Astrocyte of the spinal cord (primary cell): ENCODE results near the gene AKT3.

Experiments used
- DNase-seq: peaks from one replicate; pipeline ENCODE4 v3.0.0; 2011; ENCODE audit warnings: low read depth, low spot score
- H3K4me3 ChIP-seq: 2 replicates; pipeline ENCODE4 v1.5.1; 2011; ENCODE audit warnings: low read depth, mild to moderate bottlenecking, low read length, moderate library complexity
- in situ Hi-C: cut with HindIII; loops from 2 replicates; pipeline ENCODE4 v1.10.0; 2017; ENCODE audit warnings: low sequenced_read_pairs
- TF ChIP-seq, protein P1 (sequence below): IDR thresholded peaks from 2 replicates; pipeline ENCODE4 v1.5.1; 2012; ENCODE audit warnings: low read depth, mild to moderate bottlenecking, low read length, inconsistent platforms

The AKT3 gene

DNA sequence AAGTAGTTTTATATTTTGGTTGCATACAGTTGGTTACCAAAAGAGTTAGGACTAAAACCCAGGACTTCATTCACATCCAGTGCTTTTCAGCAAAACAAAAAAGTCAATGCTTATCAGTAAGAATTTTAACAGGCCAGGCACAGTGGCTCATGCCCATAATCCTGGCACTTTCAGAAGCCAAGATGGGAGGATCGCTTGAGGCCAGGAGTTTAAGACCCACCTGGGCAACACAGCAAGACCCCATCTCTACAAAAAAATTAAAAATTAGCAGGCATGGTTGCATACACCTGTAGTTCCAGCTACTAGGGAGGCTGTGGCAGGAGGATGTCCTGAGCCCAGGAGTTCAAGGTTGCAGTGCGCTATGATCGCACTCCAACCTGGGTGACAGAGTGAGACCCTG is 47.3 kb downstream of the AKT3 start:
- TF ChIP-seq, protein P1, sequence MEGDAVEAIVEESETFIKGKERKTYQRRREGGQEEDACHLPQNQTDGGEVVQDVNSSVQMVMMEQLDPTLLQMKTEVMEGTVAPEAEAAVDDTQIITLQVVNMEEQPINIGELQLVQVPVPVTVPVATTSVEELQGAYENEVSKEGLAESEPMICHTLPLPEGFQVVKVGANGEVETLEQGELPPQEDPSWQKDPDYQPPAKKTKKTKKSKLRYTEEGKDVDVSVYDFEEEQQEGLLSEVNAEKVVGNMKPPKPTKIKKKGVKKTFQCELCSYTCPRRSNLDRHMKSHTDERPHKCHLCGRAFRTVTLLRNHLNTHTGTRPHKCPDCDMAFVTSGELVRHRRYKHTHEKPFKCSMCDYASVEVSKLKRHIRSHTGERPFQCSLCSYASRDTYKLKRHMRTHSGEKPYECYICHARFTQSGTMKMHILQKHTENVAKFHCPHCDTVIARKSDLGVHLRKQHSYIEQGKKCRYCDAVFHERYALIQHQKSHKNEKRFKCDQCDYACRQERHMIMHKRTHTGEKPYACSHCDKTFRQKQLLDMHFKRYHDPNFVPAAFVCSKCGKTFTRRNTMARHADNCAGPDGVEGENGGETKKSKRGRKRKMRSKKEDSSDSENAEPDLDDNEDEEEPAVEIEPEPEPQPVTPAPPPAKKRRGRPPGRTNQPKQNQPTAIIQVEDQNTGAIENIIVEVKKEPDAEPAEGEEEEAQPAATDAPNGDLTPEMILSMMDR, result no peak
- in situ Hi-C loops, result no loop called here
- H3K4me3 ChIP-seq, result no peak overlapping the region
- DNase-seq, result no peak

- no peak for DNase-seq
- H3K4me3 ChIP-seq, result no peak overlapping the region
- in situ Hi-C loops, result no loop called here
- TF ChIP-seq, protein P1, result no peak
These were observed 48.7 kb downstream of the AKT3 start for GRCh38 chr1:243801378-243801777.

DNA sequence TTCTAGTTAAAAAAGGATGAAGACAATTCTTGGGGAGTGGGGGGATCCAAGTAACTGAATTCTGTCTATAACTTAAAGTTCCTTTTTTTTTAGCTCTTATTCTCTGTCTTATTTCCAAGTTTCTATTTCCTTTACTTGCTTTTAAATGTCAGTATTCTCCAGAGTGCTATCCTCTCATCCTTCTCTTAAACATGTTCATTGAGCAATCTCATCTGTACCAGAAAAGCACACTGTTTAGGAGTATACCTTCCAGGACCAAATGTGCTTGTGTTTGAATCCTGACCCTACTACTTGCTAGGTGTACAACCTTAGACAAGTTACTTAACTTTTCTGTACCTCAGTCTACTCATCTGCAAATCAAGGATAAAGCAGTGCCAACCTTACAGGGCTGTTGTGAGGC is 50.1 kb downstream of the AKT3 start:
- TF ChIP-seq, protein P1, result no peak
- DNase-seq, result no peak
- in situ Hi-C loops, result no loop called here
- no peak overlapping the region for H3K4me3 ChIP-seq

DNA sequence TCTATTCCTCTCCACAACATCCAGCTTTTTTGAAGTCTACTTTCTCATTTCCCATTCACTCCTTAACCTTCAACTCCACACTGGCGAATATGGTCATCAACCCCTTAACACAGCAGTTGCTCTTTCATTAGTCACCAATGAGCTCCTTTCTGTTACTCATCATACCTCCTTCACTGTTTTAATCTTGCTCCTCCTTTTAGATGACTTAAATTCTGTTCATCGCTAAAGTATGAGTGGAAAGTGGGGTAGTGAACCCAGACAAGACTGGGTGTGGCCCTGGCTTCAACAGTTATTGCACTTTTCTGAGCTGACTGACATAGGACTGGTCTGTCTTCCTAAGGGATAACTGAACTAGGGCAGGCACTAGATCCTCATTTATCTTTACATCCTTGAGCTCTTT is 51.3 kb downstream of the AKT3 start:
- peak; percentile 87 for DNase-seq
- TF ChIP-seq, protein P1, result no peak
- no peak overlapping the region for H3K4me3 ChIP-seq
- in situ Hi-C loops, result no loop called here

DNA sequence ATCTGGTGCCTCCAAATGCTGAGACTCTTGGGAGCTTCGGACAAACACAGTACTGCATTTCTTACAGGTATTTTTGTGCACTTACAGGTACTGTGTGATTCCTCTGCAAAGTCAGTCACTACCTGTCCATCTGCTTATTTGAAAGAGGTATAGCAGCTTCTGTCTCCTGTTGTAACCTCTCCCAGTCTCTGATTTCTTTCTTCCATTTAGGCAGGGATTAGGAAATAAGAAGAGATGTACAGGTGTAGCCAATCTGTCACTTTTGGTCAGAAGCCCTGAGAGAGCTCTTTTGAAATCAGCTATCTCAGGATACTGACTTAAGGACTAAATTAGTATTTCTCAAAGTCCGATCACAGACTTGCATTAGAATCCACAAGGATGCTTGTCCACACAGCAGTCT is 54.0 kb downstream of the AKT3 start:
- in situ Hi-C loops, result no loop called here

GRCh38 chr1:243793298-243793697 is 56.7 kb downstream of the AKT3 start:
- in situ Hi-C loops, result no loop called here

More for the DNA sequence above, 54.0 kb downstream of the AKT3 start:
- DNase-seq, result no peak
- no peak overlapping the region for H3K4me3 ChIP-seq
- TF ChIP-seq, protein P1, result no peak

GRCh38 chr1:243792891-243793290 is 57.2 kb downstream of the AKT3 start:
- DNase-seq, result no peak
- TF ChIP-seq, protein P1, result no peak

More at GRCh38 chr1:243793298-243793697, 56.7 kb downstream of the AKT3 start:
- TF ChIP-seq, protein P1, result no peak
- DNase-seq, result no peak
- H3K4me3 ChIP-seq, result no peak overlapping the region

More at GRCh38 chr1:243792891-243793290, 57.2 kb downstream of the AKT3 start:
- in situ Hi-C loops, result no loop called here
- H3K4me3 ChIP-seq, result no peak overlapping the region
